GM19372 (cell line): Measurements from ENCODE around the gene FBXL14.
"Not testable (repeated sequence)": the region's sequence is repeated elsewhere in the genome, so short reads cannot be mapped to it uniquely, and the experiment has no call there.

Experiments
- ATAC-seq: cut with Tn5 transposase; IDR thresholded peaks from one replicate; pipeline ENCODE4 v1.9.1; 2021; ENCODE audit warnings: mild to moderate bottlenecking, low read depth, moderate library complexity; ENCODE audit not compliant: unreplicated experiment

Gene FBXL14

DNA sequence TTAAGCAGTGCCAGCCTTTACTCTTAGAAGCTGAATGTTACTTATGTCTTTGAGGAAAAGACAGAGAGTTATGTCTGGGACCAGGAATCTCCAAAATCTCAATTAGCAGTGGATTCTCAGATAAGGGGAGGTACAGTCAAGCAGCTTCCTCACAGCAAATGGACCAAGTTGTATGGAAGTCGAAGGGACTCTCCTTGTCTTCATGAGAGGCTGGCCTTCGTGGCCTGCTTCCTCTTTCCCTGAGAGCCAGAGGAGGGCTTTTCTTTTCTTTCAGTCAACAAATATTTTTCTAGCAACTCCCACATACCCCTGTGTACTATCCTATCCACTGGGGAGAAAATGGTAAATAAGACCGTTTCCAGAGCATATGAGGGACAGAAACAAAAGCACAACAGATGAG, 28.0 kb upstream of the FBXL14 start:
- ATAC-seq, result no peak

DNA sequence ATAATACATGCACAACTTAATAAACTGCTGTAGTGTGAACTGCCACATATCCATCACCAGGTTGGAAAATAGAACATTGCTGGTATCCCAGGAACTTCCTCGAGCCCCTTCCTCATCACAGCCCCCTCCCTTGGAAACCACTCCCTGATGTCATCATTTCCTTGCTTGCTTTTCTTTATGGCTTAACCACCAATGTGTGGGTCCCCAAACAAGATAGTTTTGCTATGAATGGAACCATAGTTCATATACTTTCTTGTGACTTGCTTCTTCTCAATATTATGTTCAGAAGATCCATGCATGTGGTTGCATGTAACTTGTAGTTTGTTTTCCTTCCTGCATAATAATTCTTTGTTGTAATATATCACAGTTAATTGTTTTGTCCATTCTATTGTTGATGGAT, 25.7 kb upstream of the FBXL14 start:
- no peak for ATAC-seq

DNA sequence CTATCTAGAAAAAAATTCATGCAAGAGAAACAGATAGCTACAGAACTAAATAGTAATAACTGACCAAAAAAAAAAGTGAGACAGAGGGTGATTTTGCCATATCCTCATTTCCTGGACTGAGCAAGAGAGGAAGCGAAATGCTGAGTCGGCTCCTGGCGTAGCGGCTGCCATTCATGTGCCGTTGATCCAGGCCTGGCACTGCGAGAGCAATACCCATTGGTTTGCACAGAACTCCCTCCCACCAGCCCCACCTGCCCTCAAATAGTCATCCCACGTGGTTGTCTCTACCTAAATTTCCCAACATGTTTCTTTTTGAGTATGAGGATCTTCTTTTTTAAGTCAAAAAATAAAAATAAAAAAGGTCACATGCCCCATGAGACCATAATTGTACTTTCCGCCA, 25.2 kb upstream of the FBXL14 start:
- no peak for ATAC-seq

DNA sequence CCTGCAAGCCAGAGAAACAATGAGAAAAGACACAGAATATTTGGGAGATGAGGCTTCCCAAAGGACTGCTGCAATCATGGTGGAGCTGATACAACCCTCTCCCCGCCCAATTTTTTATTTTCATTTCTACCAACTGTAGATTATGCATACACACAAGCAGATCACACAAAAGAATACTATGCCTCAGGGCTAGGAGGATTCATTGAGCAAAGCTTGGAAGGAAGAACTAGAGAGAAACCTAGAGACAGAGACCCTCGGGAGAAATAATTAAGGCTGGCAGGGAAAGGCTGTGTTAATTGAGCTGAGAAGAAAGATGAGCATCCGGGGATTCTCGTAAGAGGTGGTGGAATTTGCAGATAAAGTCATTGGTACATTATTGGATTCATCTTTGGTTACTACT, 24.8 kb upstream of the FBXL14 start:
- no peak for ATAC-seq

DNA sequence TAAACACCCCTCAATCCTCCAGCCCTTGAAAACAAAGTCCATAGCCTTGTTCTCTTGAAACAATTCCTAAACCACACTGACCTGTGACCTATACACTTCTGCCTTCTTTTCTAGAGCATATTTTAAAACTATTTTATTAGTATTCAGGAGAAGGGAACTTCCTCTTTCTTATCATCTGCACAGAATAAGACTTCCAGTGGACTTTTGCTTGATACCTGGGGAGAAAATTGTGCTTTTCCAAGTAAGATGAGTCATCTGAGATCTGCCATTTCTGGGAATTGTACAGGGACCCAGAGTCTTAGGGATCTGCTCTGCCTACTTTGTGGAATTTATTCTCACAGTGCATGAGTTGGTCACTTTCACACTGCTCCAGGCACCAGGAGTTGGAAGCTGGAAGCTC, 24.1 kb upstream of the FBXL14 start:
- no peak for ATAC-seq

GRCh38 chr12:1616233-1617066, 22.1 kb upstream of the FBXL14 start:
- ATAC-seq, result no peak

- no peak for ATAC-seq
Measured at GRCh38 chr12:1614360-1614759, 20.0 kb upstream of the FBXL14 start.

DNA sequence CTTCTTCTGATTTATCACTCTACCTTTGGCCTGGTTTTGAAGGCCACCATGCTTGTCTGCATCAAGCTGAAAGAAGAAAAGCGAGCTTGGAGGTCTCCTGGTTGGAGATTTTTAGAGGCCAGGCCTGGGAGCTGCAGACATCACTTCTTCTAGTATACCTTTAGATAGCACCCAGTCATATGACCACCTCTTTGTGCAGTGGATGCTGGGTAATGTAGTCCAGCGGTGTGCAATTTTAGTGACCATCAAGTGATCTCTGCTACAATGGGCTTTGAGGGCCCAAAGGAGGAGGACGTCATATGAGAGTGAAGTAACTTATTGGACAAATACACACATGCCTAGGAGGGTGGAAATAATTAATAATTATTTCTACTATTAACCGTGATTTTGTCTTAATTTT, 19.5 kb upstream of the FBXL14 start:
- ATAC-seq, result no peak

- no peak for ATAC-seq
Measured at GRCh38 chr12:1611803-1612572, 17.6 kb upstream of the FBXL14 start.

- ATAC-seq, result no peak
Measured at GRCh38 chr12:1610072-1610643, 15.8 kb upstream of the FBXL14 start.

GRCh38 chr12:1608713-1609119, 14.3 kb upstream of the FBXL14 start:
- no peak for ATAC-seq

GRCh38 chr12:1607940-1608712, 13.7 kb upstream of the FBXL14 start:
- no peak for ATAC-seq

- ATAC-seq, result no peak
Measured at GRCh38 chr12:1606021-1606622, 11.7 kb upstream of the FBXL14 start.

GRCh38 chr12:1605129-1606020, 11.0 kb upstream of the FBXL14 start:
- no peak for ATAC-seq

GRCh38 chr12:1604464-1604863, 10.1 kb upstream of the FBXL14 start:
- ATAC-seq, result no peak

DNA sequence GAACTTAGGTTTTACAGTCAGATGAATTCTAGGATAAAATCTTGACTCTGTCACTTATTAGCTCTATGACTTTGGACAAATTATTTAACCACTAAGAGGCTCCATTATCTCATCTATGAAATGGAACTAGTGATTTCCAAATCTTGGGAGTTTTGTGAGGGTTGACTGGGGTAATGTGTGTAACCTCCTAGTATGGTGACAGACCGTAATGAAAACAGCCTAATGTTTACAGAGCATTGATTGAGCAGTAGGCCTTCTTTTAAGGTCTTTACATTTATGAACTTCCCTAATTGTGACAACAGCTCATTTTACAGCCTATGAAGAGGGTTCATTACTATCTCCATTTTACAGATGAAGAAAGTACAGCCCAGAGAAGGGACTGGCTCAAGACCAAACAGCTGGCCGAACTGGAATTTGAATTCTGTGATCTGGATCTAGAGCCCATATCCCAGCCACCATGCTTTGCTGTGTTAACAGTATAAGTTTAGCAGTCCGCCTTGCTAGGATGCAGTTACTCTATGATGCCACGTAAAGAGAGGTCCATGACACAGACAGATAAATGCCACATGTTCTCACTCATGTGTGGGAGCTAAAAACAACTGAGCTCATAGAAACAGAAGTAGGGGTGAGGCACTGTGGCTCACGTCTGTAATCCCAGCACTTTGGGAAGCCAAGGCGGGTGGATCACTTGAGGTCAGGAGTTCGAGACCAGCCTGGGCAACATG, 9.1 kb upstream of the FBXL14 start:
- ATAC-seq, result no peak

DNA sequence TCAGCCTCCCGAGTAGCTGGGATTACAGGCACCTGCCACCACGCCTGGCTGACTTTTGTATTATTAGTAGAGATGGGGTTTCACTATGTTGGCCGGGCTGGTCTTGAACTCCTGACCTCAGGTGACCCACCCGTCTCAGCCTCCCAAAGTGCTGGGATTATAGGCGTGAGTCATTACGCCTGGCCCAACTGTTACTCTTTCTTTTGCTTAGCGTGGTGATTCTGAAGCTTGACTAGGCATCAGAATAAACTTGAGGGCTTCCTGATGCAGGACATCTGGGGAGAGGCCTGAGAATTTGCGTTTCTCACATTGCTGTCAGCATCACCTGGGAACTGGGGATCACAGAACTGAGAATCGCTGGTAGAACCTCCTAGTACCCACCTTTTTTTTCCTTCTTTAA, 8.3 kb upstream of the FBXL14 start:
- not testable (repeated sequence) for ATAC-seq

GRCh38 chr12:1598757-1599156, 4.4 kb upstream of the FBXL14 start:
- no peak for ATAC-seq
